Activated CD8-positive, alpha-beta T cell treated with anti-CD3 and anti-CD28 coated beads, Interleukin-2, amount 10 ng/mL, durations not matched to agents 7 days and 5 days (primary cell): ENCODE data around the gene GYS1. TPM values are rescaled to one million over a fixed set of nuclear protein-coding genes. Genes with fewer than 3 reads are reported as not detected.
"Not testable (repeated sequence)": the region's sequence is repeated elsewhere in the genome, so short reads cannot be mapped to it uniquely, and the experiment has no call there.

Source experiments
- ATAC-seq: fragments of 150-1000 bp; cut with Tn5 transposase; one replicate; pipeline ENCODE4 v1.10.0; 2021; ENCODE audit warnings: moderate library complexity
- CTCF ChIA-PET: fragments of 350-600 bp; sonication (Branson Sonifier 250); formaldehyde crosslinking; loops from one replicate; lab custom pipeline; 2021; ENCODE audit warnings: antibody characterized with exemption; lab: Charles Lee
- POLR2A ChIA-PET: fragments of 350-600 bp; sonication (Branson Sonifier 250); formaldehyde crosslinking; loops from one replicate; lab custom pipeline; 2021; ENCODE audit warnings: antibody characterized with exemption; lab: Charles Lee
- DNase-seq: peaks from one replicate; pipeline ENCODE4 v3.0.0-alpha.2; 2020
- H3K27ac Mint-ChIP-seq: one replicate; pipeline ENCODE4 v1.8.0; 2021; ENCODE audit warnings: mild to moderate bottlenecking, mixed read lengths
- H3K27me3 Mint-ChIP-seq: one replicate; pipeline ENCODE4 v1.8.0; 2021; ENCODE audit warnings: low read depth, mixed read lengths
- H3K36me3 Mint-ChIP-seq: one replicate; pipeline ENCODE4 v1.8.0; 2021; ENCODE audit warnings: low read depth, mixed read lengths
- H3K4me1 Mint-ChIP-seq: one replicate; pipeline ENCODE4 v1.8.0; 2021; ENCODE audit warnings: low read depth, mixed read lengths
- H3K4me3 Mint-ChIP-seq: one replicate; pipeline ENCODE4 v1.8.0; 2021; ENCODE audit warnings: mild to moderate bottlenecking, mixed read lengths
- H3K9me3 Mint-ChIP-seq: one replicate; pipeline ENCODE4 v1.8.0; 2022; ENCODE audit warnings: mixed read lengths; ENCODE audit not compliant: insufficient read depth
- total RNA-seq, 2 experiments: library from RNA; stranded (reverse); gene quantifications; one replicate each; pipeline ENCODE4 v1.2.3, GENCODE V29; 2021

Gene GYS1
- total RNA-seq, result 10 to 100 TPM; 54.7 to 57.9 TPM

GRCh38 chr19:48993175-48994034 lies at the start of gene GYS1, which contains the start of gene RUVBL2:
Gene GYS1, minus strand, starts transcription at chr19:48993309. Its CDS starts 197 bp downstream, at chr19:48993112.
Gene RUVBL2, plus strand, starts transcription at chr19:48993887. Its CDS starts 25 bp downstream, at chr19:48993912.
- ATAC-seq (peak; percentile 95), DNase-seq (peak; percentile 99)
- POLR2A ChIA-PET, result interaction anchor here (0.6 to 3.4 kb wide), 16 partner anchors 9 to 452 kb away, joined by 3 to 16 read pairs (median 3); partner anchors contain the start of genes NUCB1 and PPP1R15A
- Mint-ChIP-seq H3K4me1 (peaks cover 51% of the 10 kb centered on the region), H3K36me3 (peaks cover 29% of the 10 kb centered on the region), H3K4me3 (peak within 1 kb of the TSS; percentile 92), H3K9me3 (no peaks in the 10 kb centered on the region), H3K27me3 (no peaks in the 10 kb centered on the region), H3K27ac (peak within 1 kb of the TSS; percentile 96)
- CTCF ChIA-PET, result interaction anchor here (0.6 to 3.5 kb wide), 67 partner anchors 9 to 647 kb away, joined by 3 to 96 read pairs (median 4); partner anchors contain the start of genes ALDH16A1, BCAT2, CA11 and CGB7

GRCh38 chr19:49042666-49043065 lies 49.6 kb upstream of the GYS1 start:
- H3K9me3 Mint-ChIP-seq, ATAC-seq, CTCF ChIA-PET, H3K36me3 Mint-ChIP-seq, H3K27ac Mint-ChIP-seq, H3K4me3 Mint-ChIP-seq, POLR2A ChIA-PET, H3K27me3 Mint-ChIP-seq, DNase-seq, H3K4me1 Mint-ChIP-seq: not testable (repeated sequence)

- Mint-ChIP-seq H3K36me3 (no peaks in the 10 kb centered on the region), H3K27ac (no peak overlapping the region), H3K27me3 (no peaks in the 10 kb centered on the region), H3K4me1 (no peaks in the 10 kb centered on the region), H3K9me3 (no peaks in the 10 kb centered on the region), H3K4me3 (no peak overlapping the region)
- DNase-seq, result no peak
- ATAC-seq, result no peak
- CTCF ChIA-PET, result no interaction called here
- POLR2A ChIA-PET, result no interaction called here
Measured at GRCh38 chr19:49042177-49042576, 49.1 kb upstream of the GYS1 start.

GRCh38 chr19:49039736-49040135 lies 46.6 kb upstream of the GYS1 start:
- DNase-seq, H3K4me3 Mint-ChIP-seq, CTCF ChIA-PET, ATAC-seq, H3K4me1 Mint-ChIP-seq, H3K9me3 Mint-ChIP-seq, H3K27me3 Mint-ChIP-seq, H3K27ac Mint-ChIP-seq, POLR2A ChIA-PET, H3K36me3 Mint-ChIP-seq: not testable (repeated sequence)

- DNase-seq, H3K4me1 Mint-ChIP-seq, POLR2A ChIA-PET, CTCF ChIA-PET, H3K27me3 Mint-ChIP-seq, H3K36me3 Mint-ChIP-seq, H3K9me3 Mint-ChIP-seq, H3K4me3 Mint-ChIP-seq, H3K27ac Mint-ChIP-seq, ATAC-seq: not testable (repeated sequence)
Measured at GRCh38 chr19:49038557-49039276, 45.6 kb upstream of the GYS1 start.

- H3K4me1 Mint-ChIP-seq, H3K4me3 Mint-ChIP-seq, CTCF ChIA-PET, POLR2A ChIA-PET, H3K9me3 Mint-ChIP-seq, H3K27me3 Mint-ChIP-seq, H3K27ac Mint-ChIP-seq, ATAC-seq, DNase-seq, H3K36me3 Mint-ChIP-seq: not testable (repeated sequence)
Measured at GRCh38 chr19:49038111-49038510, 45.0 kb upstream of the GYS1 start.

- H3K4me1 Mint-ChIP-seq, H3K27me3 Mint-ChIP-seq, POLR2A ChIA-PET, H3K27ac Mint-ChIP-seq, CTCF ChIA-PET, H3K4me3 Mint-ChIP-seq, H3K36me3 Mint-ChIP-seq, H3K9me3 Mint-ChIP-seq: not testable (repeated sequence)
- ATAC-seq, result peak; percentile 64
- peak; percentile 62 for DNase-seq
Measured at GRCh38 chr19:49036815-49037214, 43.7 kb upstream of the GYS1 start, which contains the start of gene CGB1. Gene CGB1, minus strand, starts transcription at chr19:49036895. Its CDS starts 184 bp downstream, at chr19:49036711.

- H3K4me1 Mint-ChIP-seq, CTCF ChIA-PET, H3K36me3 Mint-ChIP-seq, H3K27me3 Mint-ChIP-seq, H3K27ac Mint-ChIP-seq, H3K9me3 Mint-ChIP-seq, POLR2A ChIA-PET: not testable (repeated sequence)
- ATAC-seq (peak; percentile 71), DNase-seq (peak; percentile 67)
- peak within 1 kb of the TSS; percentile 28 for H3K4me3 Mint-ChIP-seq
Measured at GRCh38 chr19:49031642-49032301, 38.7 kb upstream of the GYS1 start, which contains the start of gene CGB2. Gene CGB2, plus strand, starts transcription at chr19:49031890. Its CDS starts 206 bp downstream, at chr19:49032096.

- CTCF ChIA-PET, H3K27ac Mint-ChIP-seq, H3K4me3 Mint-ChIP-seq, POLR2A ChIA-PET, DNase-seq, H3K36me3 Mint-ChIP-seq, ATAC-seq, H3K27me3 Mint-ChIP-seq, H3K4me1 Mint-ChIP-seq, H3K9me3 Mint-ChIP-seq: not testable (repeated sequence)
Measured at GRCh38 chr19:49030323-49030722, 37.2 kb upstream of the GYS1 start.

GRCh38 chr19:49029749-49030148 lies 36.6 kb upstream of the GYS1 start:
- H3K4me3 Mint-ChIP-seq, H3K27ac Mint-ChIP-seq, DNase-seq, POLR2A ChIA-PET, H3K4me1 Mint-ChIP-seq, H3K27me3 Mint-ChIP-seq, ATAC-seq, H3K9me3 Mint-ChIP-seq, H3K36me3 Mint-ChIP-seq, CTCF ChIA-PET: not testable (repeated sequence)

- POLR2A ChIA-PET, H3K4me1 Mint-ChIP-seq, H3K4me3 Mint-ChIP-seq: not testable (repeated sequence)
Measured at GRCh38 chr19:49028686-49029085, 35.6 kb upstream of the GYS1 start.

More at GRCh38 chr19:49028686-49029085, 35.6 kb upstream of the GYS1 start:
- H3K36me3 Mint-ChIP-seq, H3K27ac Mint-ChIP-seq, H3K9me3 Mint-ChIP-seq, CTCF ChIA-PET, ATAC-seq, DNase-seq, H3K27me3 Mint-ChIP-seq: not testable (repeated sequence)
